GM12872 (cell line): ENCODE results near the gene ATPAF1.

Experiments used
- CTCF ChIP-seq: IDR thresholded peaks from 3 replicates; pipeline ENCODE4 v1.5.1; 2011; ENCODE audit warnings: low read depth, mild to moderate bottlenecking, low read length, moderate library complexity; ENCODE audit not compliant: insufficient read depth

ATPAF1 gene

GRCh38 chr1:46615735-46616134 is 52.4 kb downstream of the ATPAF1 start:
- TF ChIP-seq CTCF, result no peak

- no peak for TF ChIP-seq CTCF
Measured at GRCh38 chr1:46615088-46615487, 53.1 kb downstream of the ATPAF1 start.

- no peak for TF ChIP-seq CTCF
Measured at GRCh38 chr1:46614604-46614984, 53.6 kb downstream of the ATPAF1 start.

GRCh38 chr1:46613661-46614603 is 54.2 kb downstream of the ATPAF1 start:
- no peak for TF ChIP-seq CTCF

GRCh38 chr1:46612937-46613660 is 55.1 kb downstream of the ATPAF1 start:
- no peak for TF ChIP-seq CTCF

- TF ChIP-seq CTCF, result no peak
Measured at GRCh38 chr1:46611691-46612221, 56.4 kb downstream of the ATPAF1 start.
